GM18951 (cell line): ENCODE data around the gene SNRNP40.
"Not testable (repeated sequence)": the region's sequence is repeated elsewhere in the genome, so short reads cannot be mapped to it uniquely, and the experiment has no call there.

ENCODE experiments used
- POLR2A ChIP-seq: IDR thresholded peaks from 4 replicates; pipeline ENCODE4 v1.6.1; 2011; ENCODE audit warnings: mild to moderate bottlenecking; ENCODE audit not compliant: insufficient read length, insufficient read depth; ENCODE audit errors: extremely low read depth
- in situ Hi-C: fragments of 300-500 bp; cut with MboI; formaldehyde crosslinking; loops from one replicate; pipeline ENCODE4 v1.12.0; 2022; ENCODE audit warnings: low sequenced_read_pairs, mixed read lengths, inconsistent platforms; ENCODE audit not compliant: unreplicated experiment

The SNRNP40 gene

GRCh38 chr1:31306278-31306677 lies 9.7 kb upstream of the SNRNP40 start:
- no peak for TF ChIP-seq POLR2A
- in situ Hi-C loops = no loop called here

- TF ChIP-seq POLR2A = no peak
- in situ Hi-C loops = no loop called here
Observed at GRCh38 chr1:31302709-31303441, 6.3 kb upstream of the SNRNP40 start.

GRCh38 chr1:31300193-31300592 lies 3.6 kb upstream of the SNRNP40 start:
- in situ Hi-C loops = no loop called here
- TF ChIP-seq POLR2A = no peak

DNA sequence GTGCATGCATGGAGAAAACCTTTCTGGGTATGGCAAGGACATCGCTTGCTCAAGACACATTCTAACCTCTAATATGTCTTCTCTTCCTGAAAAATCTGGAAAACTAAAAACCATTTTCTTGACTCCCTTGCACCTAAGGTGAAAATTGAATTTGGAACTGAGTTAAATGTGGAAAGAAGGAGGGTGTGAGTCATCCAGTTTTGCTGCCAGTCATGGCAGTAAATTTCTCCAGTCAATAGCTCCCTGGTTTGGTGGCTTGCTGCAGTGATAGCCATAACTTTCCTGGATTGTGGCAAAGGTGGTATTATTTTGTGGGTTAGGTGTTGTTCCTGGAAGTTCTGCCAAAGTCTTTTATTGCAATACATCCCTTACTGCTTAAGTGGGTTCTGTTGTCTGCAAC lies 2.8 kb upstream of the SNRNP40 start:
- in situ Hi-C loops = no loop called here
- no peak for TF ChIP-seq POLR2A

GRCh38 chr1:31297277-31298247 lies 974 bp upstream of the SNRNP40 start:
- in situ Hi-C loops = no loop called here
- TF ChIP-seq POLR2A = no peak

DNA sequence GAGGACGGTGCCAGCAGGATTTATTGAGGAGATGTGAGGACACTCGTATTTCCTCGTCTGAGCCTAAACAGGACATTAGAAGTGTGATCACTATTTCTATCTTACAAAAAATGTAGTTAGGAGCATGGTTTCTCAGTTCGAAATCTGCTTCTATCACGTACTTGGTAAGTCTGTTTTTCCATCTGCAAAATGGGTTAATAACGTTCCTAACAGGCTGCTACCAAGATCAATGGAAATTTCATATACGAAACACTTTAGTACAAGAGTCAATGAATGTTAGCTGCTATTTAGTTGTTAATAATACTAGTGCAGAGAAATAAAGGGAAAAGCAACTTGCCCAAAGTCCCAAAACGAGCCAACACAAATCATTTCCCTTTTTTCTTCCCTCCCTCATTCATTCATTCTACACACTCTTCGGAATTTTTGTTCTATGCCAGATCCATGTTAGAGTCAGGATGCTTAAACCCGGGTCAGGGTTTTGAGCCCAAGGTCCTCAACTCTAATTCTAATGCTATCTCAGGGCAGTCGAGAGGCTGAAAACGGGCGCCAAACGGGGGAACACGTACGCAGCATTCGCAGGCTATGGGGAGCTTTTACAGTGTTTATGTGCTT lies 608 bp downstream of the SNRNP40 start:
- in situ Hi-C loops = no loop called here
- TF ChIP-seq POLR2A = no peak

GRCh38 chr1:31289021-31289420 lies 7.6 kb downstream of the SNRNP40 start:
- in situ Hi-C loops = no loop called here

DNA sequence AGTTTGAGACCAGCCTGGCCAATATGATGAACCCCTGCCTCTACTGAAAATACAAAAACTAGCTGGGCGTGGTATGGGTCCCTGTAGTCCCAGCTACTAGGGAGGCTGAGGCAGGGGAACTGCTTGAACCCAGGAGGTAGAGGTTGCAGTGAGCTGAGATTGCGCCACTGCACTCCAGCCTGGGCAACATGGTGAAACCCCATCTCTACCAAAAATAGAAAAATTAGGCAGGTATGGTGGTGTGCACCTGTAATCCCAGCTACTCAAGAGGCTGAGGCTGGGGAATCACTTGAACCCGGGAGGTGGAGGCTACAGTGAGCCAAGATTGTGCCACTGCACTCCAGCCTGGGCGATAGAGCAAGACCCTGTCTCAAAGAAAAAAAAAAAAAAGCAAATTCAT lies 8.8 kb downstream of the SNRNP40 start:
- in situ Hi-C loops = not testable (repeated sequence)

More at GRCh38 chr1:31289021-31289420, 7.6 kb downstream of the SNRNP40 start:
- no peak for TF ChIP-seq POLR2A

DNA sequence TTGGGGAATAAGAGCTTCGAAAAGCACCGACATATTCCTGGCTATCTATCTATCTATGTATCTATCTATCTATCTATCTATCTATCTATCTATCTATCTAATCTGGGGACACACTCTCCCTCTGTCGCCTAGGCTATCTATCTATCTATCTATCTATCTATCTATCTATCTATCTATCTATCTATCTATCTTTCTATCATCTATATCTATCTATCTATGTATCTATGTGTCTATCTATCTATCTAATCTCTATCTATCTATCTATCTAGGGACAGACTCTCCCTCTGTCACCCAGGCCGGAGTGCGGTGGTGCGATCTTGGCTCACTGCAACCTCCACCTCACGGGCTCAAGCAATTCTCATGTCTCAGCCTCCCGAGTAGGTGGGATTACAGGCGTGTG lies 14.2 kb downstream of the SNRNP40 start:
- in situ Hi-C loops = not testable (repeated sequence)

- TF ChIP-seq POLR2A = no peak
Observed at GRCh38 chr1:31273619-31274018, 23.0 kb downstream of the SNRNP40 start.

DNA sequence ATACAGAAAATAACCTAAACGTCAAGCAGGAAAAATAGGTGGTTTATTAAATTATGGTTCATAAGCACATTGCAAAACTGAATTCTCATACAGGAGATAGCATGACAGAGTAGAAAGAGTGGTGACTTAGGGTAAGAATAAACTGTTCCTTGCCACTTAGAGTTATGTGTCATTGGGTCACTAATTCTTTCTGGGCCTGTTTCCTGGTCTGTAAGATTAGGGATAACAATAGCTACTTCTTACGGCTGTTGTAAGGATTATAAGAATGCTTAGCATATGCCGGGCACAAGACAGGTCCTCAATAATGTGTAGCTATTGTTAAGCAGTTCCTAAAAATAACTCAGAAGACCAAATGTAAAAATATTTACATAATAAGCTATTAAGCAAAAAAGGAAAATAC lies 24.2 kb downstream of the SNRNP40 start:
- in situ Hi-C loops = no loop called here
- TF ChIP-seq POLR2A = no peak

More at GRCh38 chr1:31273619-31274018, 23.0 kb downstream of the SNRNP40 start:
- in situ Hi-C loops = no loop called here

GRCh38 chr1:31266547-31266946 lies 30.0 kb downstream of the SNRNP40 start:
- in situ Hi-C loops = no loop called here
- TF ChIP-seq POLR2A = no peak

DNA sequence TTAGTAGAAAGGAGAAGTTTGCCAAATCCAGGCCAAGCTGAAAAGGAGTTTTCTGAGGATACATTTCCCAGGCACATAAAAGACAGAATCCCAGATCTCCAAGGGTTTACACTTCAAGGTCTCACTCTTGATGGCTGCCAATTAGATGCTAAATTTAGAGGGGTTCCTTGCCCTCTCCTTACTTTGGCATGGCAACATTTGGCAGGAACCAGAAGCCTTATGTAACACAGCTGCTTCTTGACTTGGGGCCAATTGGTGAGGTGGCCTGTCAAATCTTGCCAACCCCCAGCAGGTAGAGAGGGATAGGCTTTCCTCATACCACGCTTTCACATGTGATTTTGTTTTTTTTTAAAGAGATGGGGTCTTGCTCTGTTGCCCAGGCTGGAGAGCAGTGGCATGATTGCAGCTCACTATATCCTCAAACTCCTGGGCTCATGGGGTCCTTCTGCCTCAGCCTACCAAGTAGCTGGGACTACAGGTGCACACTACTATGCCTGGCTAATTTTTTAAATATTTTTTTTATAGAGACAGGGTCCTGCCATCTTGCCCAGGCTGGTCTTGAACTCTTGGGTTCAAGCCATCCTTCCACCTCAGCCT lies 31.7 kb downstream of the SNRNP40 start:
- in situ Hi-C loops = no loop called here
- no peak for TF ChIP-seq POLR2A
